GM19328 (cell line): ENCODE results near the gene OR4F15.
"Not testable (repeated sequence)": the region's sequence is repeated elsewhere in the genome, so short reads cannot be mapped to it uniquely, and the experiment has no call there.

Source experiments
- ATAC-seq: cut with Tn5 transposase; IDR thresholded peaks from one replicate; pipeline ENCODE4 v1.9.1; 2021; ENCODE audit warnings: mild to moderate bottlenecking, moderate library complexity; ENCODE audit not compliant: unreplicated experiment

Gene OR4F15, protein sequence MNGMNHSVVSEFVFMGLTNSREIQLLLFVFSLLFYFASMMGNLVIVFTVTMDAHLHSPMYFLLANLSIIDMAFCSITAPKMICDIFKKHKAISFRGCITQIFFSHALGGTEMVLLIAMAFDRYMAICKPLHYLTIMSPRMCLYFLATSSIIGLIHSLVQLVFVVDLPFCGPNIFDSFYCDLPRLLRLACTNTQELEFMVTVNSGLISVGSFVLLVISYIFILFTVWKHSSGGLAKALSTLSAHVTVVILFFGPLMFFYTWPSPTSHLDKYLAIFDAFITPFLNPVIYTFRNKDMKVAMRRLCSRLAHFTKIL

GRCh38 chr15:101811902-101812301, at the start of gene OR4F15:
TSS of gene OR4F15 (plus strand) at chr15:101812202. CDS start at chr15:101818187, 5,985 bp downstream.
- ATAC-seq, result no peak

- not testable (repeated sequence) for ATAC-seq
These were observed 47.2 kb upstream of the OR4F15 start for GRCh38 chr15:101764669-101765339.

DNA sequence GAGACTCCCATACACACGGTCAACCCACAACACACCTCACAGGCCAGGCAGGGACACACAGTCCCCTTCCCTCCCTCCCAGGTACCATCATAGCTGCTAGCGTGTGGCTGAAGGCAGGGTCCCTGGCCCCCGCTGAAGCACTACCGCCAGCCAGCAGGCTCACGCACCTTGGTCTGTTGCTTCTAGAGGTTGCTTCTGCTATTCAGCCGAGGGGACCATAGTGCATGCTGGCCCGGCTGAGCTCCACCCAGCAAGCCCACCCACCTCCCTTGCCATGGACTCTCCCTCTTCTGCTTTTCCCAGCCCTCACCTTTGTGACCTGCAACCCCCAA, 46.7 kb upstream of the OR4F15 start:
- not testable (repeated sequence) for ATAC-seq

DNA sequence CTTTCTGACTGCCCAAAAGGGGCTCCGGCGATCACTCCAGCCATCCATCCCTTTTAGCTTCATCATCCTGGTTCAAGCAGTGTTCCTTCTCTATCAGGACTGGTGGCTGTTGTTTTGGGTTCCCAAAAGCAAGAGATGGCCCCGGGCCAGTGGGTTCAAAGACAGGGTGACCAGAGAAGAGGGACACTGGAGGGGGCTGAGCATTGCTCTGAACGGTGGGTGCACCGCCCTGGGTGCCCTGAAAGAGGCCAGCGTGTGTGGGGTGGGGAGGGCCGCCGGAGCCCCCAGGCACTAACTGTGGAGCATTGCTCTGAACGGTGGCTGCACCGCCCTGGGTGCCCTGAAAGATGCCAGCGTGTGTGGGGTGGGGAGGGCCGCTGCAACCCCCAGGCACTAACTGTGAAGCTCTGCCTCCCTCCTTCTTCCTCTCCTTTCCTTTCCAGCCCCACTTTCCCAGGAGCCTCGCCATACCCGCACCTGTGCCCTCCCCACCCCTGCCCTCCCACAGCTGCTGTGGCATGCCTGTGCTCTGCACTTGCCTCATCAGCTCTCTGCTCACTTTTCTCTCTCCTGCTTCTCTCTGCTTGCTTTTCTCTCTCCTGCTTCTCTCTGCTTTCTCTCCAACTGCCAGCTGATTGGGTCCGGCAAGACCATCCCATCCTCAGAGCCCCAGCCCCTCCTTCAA, 46.1 kb upstream of the OR4F15 start:
- no peak for ATAC-seq

- ATAC-seq, result not testable (repeated sequence)
These were observed 44.8 kb upstream of the OR4F15 start for GRCh38 chr15:101767083-101767640.

DNA sequence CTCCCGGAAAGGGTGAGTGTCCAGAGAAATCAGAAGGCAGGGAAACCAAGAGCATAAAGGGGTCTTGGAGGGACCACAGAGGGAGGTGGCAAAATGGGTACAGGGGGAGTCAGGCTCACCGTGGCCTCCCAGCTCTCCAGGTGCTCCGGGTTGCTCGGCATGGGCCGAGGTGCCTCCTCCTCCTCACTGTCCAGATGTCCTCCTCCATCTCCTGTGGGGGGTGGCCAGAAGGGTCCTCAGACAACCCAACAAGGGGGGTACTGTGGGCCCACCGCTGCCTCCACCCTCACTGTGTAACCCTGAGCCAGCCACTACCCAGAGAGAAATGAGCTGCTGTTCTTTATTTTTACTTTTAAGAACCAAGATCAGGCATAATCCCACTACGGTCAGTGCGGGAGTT, 39.1 kb upstream of the OR4F15 start:
- no peak for ATAC-seq

- no peak for ATAC-seq
These were observed 38.4 kb upstream of the OR4F15 start for GRCh38 chr15:101773496-101774100.

DNA sequence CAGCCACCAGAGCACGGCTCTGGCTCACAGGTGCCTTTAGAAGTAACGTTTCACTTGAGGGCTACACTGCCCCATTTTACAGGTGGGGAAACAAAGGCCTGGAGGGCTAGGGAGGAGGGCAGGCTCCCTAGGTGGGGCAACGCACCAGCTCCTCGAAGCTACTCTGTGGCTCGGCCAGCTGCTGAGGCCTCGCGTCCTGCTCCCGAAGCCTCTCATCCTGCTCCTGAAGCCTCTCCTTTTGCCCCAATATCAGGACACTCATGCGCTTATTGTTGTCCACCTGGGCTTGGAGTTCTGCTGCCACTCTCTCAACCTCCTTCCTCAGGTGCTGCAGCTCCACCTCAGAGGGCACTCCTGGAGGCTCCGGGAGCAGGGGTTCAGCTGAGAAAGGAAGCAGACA, 36.9 kb upstream of the OR4F15 start:
- ATAC-seq, result no peak

- ATAC-seq, result not testable (repeated sequence)
These were observed 33.4 kb upstream of the OR4F15 start for GRCh38 chr15:101778576-101778975.

DNA sequence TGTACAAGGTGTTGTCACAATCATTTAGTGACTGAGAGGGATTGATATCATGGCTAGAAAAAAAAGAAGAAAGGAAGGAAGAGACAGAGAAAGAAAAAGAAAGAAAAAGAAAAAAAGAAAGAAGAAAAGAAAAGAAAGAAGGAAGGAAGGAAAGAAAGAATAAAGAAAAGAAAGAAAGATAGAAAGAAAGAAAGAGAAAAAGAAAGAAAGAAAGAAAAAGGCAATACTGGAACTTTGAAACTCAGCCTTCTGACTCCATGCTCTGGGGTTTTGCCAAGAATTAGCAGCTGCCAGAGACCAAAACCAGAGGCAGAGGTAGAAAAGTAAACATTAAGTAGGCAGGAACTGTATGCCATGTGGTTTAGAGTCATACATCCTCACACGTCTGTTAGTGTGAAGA, 31.8 kb upstream of the OR4F15 start:
- ATAC-seq, result not testable (repeated sequence)

DNA sequence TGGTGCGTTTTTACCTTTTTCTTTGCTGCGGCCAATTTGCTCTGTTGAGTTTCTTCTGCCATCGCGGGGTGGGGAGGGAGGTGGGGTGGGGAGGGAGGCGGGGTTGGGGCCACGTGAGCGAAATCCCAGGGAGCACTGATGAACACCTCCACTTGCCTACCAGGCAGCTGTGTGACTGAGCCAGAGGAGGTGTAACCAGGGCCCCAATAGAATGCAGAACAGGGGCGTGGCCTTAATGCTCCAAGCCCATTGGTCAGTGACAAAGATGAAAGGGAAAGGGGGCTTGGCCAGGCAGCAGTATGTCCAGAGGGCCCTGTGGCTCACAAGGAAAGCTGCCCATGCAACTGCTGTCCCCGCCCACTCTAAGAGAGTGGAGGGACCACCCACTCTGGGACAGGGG, 30.1 kb upstream of the OR4F15 start:
- ATAC-seq, result no peak

DNA sequence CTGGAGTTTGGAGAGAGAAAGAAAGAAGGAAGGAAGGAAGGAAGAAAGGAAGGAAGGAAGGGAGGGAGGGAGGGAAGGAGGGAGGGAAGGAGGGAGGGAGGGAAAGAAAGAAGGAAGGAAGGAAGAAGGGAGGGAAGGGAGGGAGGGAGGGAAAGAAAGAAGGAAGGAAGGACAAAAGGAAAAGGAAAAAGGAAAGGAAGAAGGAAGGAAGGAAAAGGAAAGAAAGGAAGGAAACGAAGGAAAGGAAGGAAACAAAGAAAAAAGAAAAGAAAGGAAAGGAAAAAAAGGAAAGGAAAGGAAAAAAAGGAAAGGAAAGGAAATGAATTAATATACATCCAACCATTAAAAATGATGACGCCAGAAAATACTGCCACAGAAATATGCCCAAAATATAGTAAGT, 27.4 kb upstream of the OR4F15 start:
- no peak for ATAC-seq

DNA sequence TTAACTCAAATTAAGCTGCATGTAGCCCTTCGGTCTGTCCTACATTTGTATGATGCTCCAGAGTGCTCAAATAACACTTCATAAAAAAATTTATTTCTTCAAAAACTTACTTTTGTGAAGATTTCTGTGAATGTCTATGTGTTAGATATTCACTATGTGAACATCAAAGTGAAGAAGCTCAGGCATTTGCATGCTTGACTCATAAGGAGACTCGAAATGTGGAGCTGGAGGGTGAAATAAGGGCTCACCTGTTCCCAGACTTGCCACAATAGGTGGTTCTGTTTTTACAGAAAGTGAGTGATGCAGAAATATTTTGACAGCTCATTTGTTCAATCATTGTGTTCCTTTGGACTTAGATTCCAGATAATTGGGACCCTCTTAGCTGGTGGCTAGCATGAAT, 25.6 kb upstream of the OR4F15 start:
- not testable (repeated sequence) for ATAC-seq

- ATAC-seq, result not testable (repeated sequence)
These were observed 24.0 kb upstream of the OR4F15 start for GRCh38 chr15:101788001-101788400.

GRCh38 chr15:101788503-101789269, 23.3 kb upstream of the OR4F15 start:
- not testable (repeated sequence) for ATAC-seq

DNA sequence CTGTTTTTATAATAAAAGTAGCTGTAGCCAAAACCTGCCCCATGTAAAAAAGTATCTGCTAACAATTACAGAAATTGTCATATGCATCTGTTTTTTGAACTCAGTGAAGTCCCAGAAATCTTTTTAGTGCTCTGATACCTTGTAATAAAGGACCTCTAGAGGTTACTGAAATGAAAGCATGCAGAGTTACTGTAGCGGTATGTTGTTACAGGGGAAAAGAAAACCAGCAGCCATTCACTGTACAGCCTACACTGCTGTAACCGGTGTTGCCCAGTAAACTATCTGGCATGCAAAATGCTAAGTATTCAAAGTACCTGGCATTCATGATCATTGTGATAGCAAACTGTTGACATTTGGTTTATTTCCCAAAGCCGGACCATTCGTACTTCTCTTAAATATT, 21.3 kb upstream of the OR4F15 start:
- not testable (repeated sequence) for ATAC-seq

GRCh38 chr15:101793981-101794380, 18.0 kb upstream of the OR4F15 start:
- ATAC-seq, result not testable (repeated sequence)

GRCh38 chr15:101795455-101795854, 16.5 kb upstream of the OR4F15 start:
- no peak for ATAC-seq

DNA sequence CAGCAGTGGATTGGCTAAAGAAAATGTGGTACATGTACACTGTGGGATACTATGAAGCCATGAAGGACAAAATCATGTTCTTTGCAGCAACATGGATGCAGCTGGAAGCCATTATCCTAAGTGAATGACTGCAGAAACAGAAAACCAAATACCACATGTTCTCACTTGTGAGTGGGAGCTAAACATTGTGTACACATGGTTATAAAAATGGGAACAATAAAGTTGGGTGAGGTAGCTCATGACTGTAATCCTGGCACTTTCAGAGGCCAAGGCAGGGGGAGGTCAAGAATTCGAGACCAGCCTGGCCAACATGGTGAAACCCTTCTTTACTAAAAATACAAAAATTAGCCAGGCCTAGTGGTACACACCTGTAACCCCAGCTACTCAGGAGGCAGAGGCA, 12.3 kb upstream of the OR4F15 start:
- no peak for ATAC-seq

GRCh38 chr15:101801048-101801447, 11.0 kb upstream of the OR4F15 start:
- ATAC-seq, result no peak
